GM12878 (cell line): ENCODE measurements around the gene MORC4. TPM values are rescaled to one million over a fixed set of nuclear protein-coding genes. Genes with fewer than 3 reads are reported as not detected.

Experiments
- ATAC-seq: fragments of 200-7000 bp; cut with Tn5 transposase; 3 replicates; pipeline ENCODE4 v1.9.1; 2020; ENCODE audit warnings: mild to moderate bottlenecking, moderate library complexity
- BruUV-seq: library from RNA; stranded (reverse); fragments of 400-500 nt; replicated peaks from 2 replicates; lab custom pipeline; 2021; lab: Mats Ljungman, UMichigan
- CTCF ChIA-PET: fragments of 300-600 bp; sonication (Branson Sonifier 250); formaldehyde crosslinking; extraction: SDS; loops from one replicate; lab custom pipeline; 2021; ENCODE audit warnings: inconsistent platforms; lab: Yijun Ruan, JAX
- POLR2A ChIA-PET: fragments of 350-600 bp; formaldehyde crosslinking; extraction: SDS; loops from one replicate; lab custom pipeline; 2021; ENCODE audit warnings: inconsistent platforms; lab: Charles Lee
- RAD21 ChIA-PET: fragments of 300-600 bp; sonication (Branson Sonifier 250); formaldehyde crosslinking; loops from one replicate; lab custom pipeline; 2023; ENCODE audit warnings: antibody characterized with exemption; ENCODE audit not compliant: unreplicated experiment; lab: Charles Lee
- SMC1A ChIA-PET: fragments of 300-600 bp; sonication (Branson Sonifier 250); formaldehyde crosslinking; loops from one replicate; lab custom pipeline; 2023; ENCODE audit not compliant: unreplicated experiment, uncharacterized antibody; lab: Charles Lee
- DNase-seq: peaks from one replicate; pipeline ENCODE4 v3.0.0-alpha.2; 2011; ENCODE audit warnings: low read depth, low spot score
- FAIRE-seq: peaks from 3 replicates; lab custom pipeline; 2011; peaks lifted over from hg19 to GRCh38; lab: Jason Lieb, UNC
- H2AFZ ChIP-seq: 2 replicates; pipeline ENCODE4 v1.6.0; 2011; ENCODE audit warnings: low read depth, low read length, control low read depth; ENCODE audit not compliant: control insufficient read depth
- H3K27ac ChIP-seq: 2 replicates; pipeline ENCODE4 v1.5.1; 2011; ENCODE audit warnings: control low read depth; ENCODE audit not compliant: control insufficient read depth, insufficient read depth
- H3K27me3 ChIP-seq, 2 experiments: replicated peaks in 1 of 2; 2 replicates each; pipeline versions ENCODE4 v1.6.0 to v1.6.1; 2011; ENCODE audit warnings: low read length in 1 of 2; ENCODE audit not compliant: control insufficient read depth in 2 of 2, insufficient read depth in 2 of 2
- H3K36me3 ChIP-seq, 2 experiments: 2 replicates each; pipeline ENCODE4 v1.5.1; 2011; ENCODE audit warnings: low read length in 1 of 2; ENCODE audit not compliant: control insufficient read depth in 2 of 2, insufficient read depth in 2 of 2
- H3K4me1 ChIP-seq: 2 replicates; pipeline ENCODE4 v1.6.1; 2011; ENCODE audit warnings: mild to moderate bottlenecking, low read length, moderate library complexity, mixed read lengths; ENCODE audit not compliant: control insufficient read depth, insufficient read depth
- H3K4me2 ChIP-seq: 2 replicates; pipeline ENCODE4 v1.6.0; 2011; ENCODE audit warnings: control low read depth; ENCODE audit not compliant: control insufficient read depth, insufficient read depth
- H3K4me3 ChIP-seq: fragments of 200-600 bp; sonication (generic); 2 replicates; pipeline ENCODE4 v1.5.1; 2016
- H3K79me2 ChIP-seq: 2 replicates; pipeline ENCODE4 v1.6.0; 2011; ENCODE audit warnings: low read length; ENCODE audit not compliant: control insufficient read depth, insufficient read depth
- H3K9ac ChIP-seq: 2 replicates; pipeline ENCODE4 v1.8.0; 2011; ENCODE audit warnings: low read length, control low read depth, mixed read lengths; ENCODE audit not compliant: control insufficient read depth, insufficient read depth
- H3K9me3 ChIP-seq: replicated peaks from 3 replicates; pipeline ENCODE4 v1.5.1; 2011; ENCODE audit warnings: mild to moderate bottlenecking, low read length; ENCODE audit not compliant: control insufficient read depth, insufficient read depth
- H4K20me1 ChIP-seq: 2 replicates; pipeline ENCODE4 v1.6.0; 2011; ENCODE audit not compliant: control insufficient read depth, insufficient read depth
- ATF7 ChIP-seq: fragments of 450-650 bp; IDR thresholded peaks from 2 replicates; pipeline ENCODE4 v1.6.1; 2016; ENCODE audit warnings: low read depth, mild to moderate bottlenecking
- CEBPB ChIP-seq, 2 experiments: fragments of 150-350 bp in 1 of 2; IDR thresholded peaks; 2 replicates each; pipeline ENCODE4 v1.6.1; 2012 to 2014; ENCODE audit warnings: low read depth in 2 of 2, low read length in 2 of 2, borderline replicate concordance in 1 of 2, inconsistent platforms in 1 of 2
- FOXK2 ChIP-seq: fragments of 450-650 bp; IDR thresholded peaks from 2 replicates; pipeline ENCODE4 v1.6.1; 2017; ENCODE audit warnings: mild to moderate bottlenecking, moderate library complexity
- IKZF2 ChIP-seq, 2 experiments: fragments of 450-650 bp; IDR thresholded peaks; 2 replicates each; pipeline ENCODE4 v1.6.1; 2017; ENCODE audit warnings: mild to moderate bottlenecking in 2 of 2, moderate library complexity in 2 of 2
- PAX5 ChIP-seq: IDR thresholded peaks from 2 replicates; pipeline ENCODE4 v1.6.1; 2011; ENCODE audit warnings: low read depth, low read length, borderline replicate concordance
- RELA ChIP-seq: fragments of 450-650 bp; IDR thresholded peaks from 2 replicates; pipeline ENCODE4 v1.8.0; 2014; ENCODE audit warnings: borderline replicate concordance; ENCODE audit not compliant: partially characterized antibody
- SIN3A ChIP-seq: IDR thresholded peaks from 2 replicates; pipeline ENCODE4 v1.6.1; 2012; ENCODE audit warnings: low read depth, low read length, improper control_type of control experiment
- STAT1 ChIP-seq: fragments of 450-650 bp; conservative IDR thresholded peaks from 2 replicates; pipeline ENCODE4 v1.6.1; 2014; ENCODE audit warnings: antibody characterized with exemption, mild to moderate bottlenecking
- WGBS: methylation state at CpG from one replicate; pipeline ENCODE4 v1.1.6; 2016; ENCODE audit warnings: low lambda C conversion rate; ENCODE audit not compliant: insufficient replicate concordance, insufficient coverage; ENCODE audit errors: missing lambda C conversion rate; 5-methylcytosine and 5-hydroxymethylcytosine counted together
- in situ Hi-C: fragments of 300-500 bp; cut with MboI; formaldehyde crosslinking; loops from 9 replicates; pipeline ENCODE4 v1.14.3; 2018; ENCODE audit warnings: mixed read lengths
- intact Hi-C: fragments of 100-400 bp; cut with micrococcal nuclease; formaldehyde crosslinking; loops from one replicate; pipeline ENCODE4 v1.14.2; 2022; ENCODE audit not compliant: unreplicated experiment
- polyA plus RNA-seq, 11 experiments: library from polyadenylated mRNA; depleted of rRNA in 4 of 11; unstranded in 6 of 11; stranded (reverse) in 5 of 11; fragments of >200 nt; fragmentation: Nextera tagmentation in 4 of 11; fragmentation: Illumina TruSeq in 1 of 11; extraction: Ambion mirVana in 4 of 11; extraction: Trizol in 1 of 11; gene quantifications; 1 replicate in 1 of 11; 2 replicates in 10 of 11; pipeline versions ENCODE4 v1.2.1 to v1.2.3, GENCODE V29; 2011 to 2016; ENCODE audit warnings: inconsistent platforms in 2 of 11, missing spikeins in 2 of 11, low read depth in 1 of 11
- total RNA-seq, 4 experiments: library from RNA; depleted of rRNA in 3 of 4; stranded (reverse); fragments of >200 nt in 3 of 4; fragmentation: Illumina TruSeq in 1 of 4; extraction: Trizol in 1 of 4; gene quantifications; 2 replicates each; pipeline versions ENCODE4 v1.2.1 to v1.2.3, GENCODE V29; 2013 to 2021
- TF ChIP-seq, protein P1 (sequence below): IDR thresholded peaks from 2 replicates; pipeline ENCODE4 v1.6.1; 2011; ENCODE audit warnings: mild to moderate bottlenecking, low read depth, low read length, moderate library complexity; ENCODE audit not compliant: insufficient replicate concordance
- TF ChIP-seq, protein P2 (sequence below): fragments of 450-650 bp; IDR thresholded peaks from 2 replicates; pipeline ENCODE4 v1.6.1; 2017; ENCODE audit warnings: mild to moderate bottlenecking, moderate library complexity
- TF ChIP-seq, protein P3 (sequence below): IDR thresholded peaks from 2 replicates; pipeline ENCODE4 v1.6.1; 2011; ENCODE audit warnings: low read depth, low read length, improper control_type of control experiment, borderline replicate concordance

Gene MORC4
- total and polyA plus RNA-seq, 10 of the 15 experiments (the other 5 are each of a cell fraction or from before 2014, with no cell fraction given): 0.03 to 0.65 (median 0.26) TPM

DNA sequence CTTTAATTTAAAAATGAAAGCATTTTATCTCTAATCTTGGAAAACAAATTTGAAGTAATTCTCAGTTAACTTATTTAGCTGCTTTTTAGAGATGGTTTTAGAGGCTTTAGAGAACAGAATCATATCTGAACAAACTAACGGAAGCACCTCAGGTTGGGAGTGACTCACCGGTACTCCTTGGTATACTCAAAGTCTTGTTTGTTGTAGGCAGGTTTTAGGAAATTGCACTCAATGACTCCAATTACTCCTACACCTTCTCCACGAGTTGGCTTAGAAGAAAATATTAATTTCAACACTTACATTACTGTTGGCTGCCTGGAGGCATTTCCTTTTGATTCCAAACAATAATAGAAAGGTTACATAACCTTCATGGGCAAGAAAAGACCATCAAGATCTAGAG, 23.6 kb downstream of the MORC4 start:
- ATAC-seq (no peak), FAIRE-seq (no peak), DNase-seq (no peak)
- Histone ChIP-seq H3K9me3 (no peaks in the 10 kb centered on the region), H3K79me2 (no peaks in the 10 kb centered on the region), H3K4me2 (no peak overlapping the region), H4K20me1 (no peaks in the 10 kb centered on the region), H3K36me3 (no peaks in the 10 kb centered on the region), H3K4me3 (no peak overlapping the region), H3K4me1 (no peaks in the 10 kb centered on the region), H3K27me3 (no peaks in the 10 kb centered on the region), H3K27ac (no peak overlapping the region), H3K9ac (no peak overlapping the region), H2AFZ (no peak overlapping the region)
- SMC1A ChIA-PET: no interaction called here
- CTCF ChIA-PET: no interaction called here
- POLR2A ChIA-PET: interaction anchor here (0.6 kb wide), 1 partner anchor 13 kb away, joined by 3 read pairs; no protein-coding TSS in a partner anchor
- in situ Hi-C loops (no loop called here), intact Hi-C loops (no loop called here)
- RAD21 ChIA-PET: no interaction called here
- 65% methylated on average over 3 of the region's 3 CpGs for WGBS
- TF ChIP-seq, protein P1, sequence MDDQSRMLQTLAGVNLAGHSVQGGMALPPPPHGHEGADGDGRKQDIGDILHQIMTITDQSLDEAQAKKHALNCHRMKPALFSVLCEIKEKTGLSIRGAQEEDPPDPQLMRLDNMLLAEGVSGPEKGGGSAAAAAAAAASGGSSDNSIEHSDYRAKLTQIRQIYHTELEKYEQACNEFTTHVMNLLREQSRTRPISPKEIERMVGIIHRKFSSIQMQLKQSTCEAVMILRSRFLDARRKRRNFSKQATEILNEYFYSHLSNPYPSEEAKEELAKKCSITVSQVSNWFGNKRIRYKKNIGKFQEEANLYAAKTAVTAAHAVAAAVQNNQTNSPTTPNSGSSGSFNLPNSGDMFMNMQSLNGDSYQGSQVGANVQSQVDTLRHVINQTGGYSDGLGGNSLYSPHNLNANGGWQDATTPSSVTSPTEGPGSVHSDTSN: no peak
- TF ChIP-seq ATF7 (no peak), PAX5 (no peak)
- BruUV-seq: no TSS peak

DNA sequence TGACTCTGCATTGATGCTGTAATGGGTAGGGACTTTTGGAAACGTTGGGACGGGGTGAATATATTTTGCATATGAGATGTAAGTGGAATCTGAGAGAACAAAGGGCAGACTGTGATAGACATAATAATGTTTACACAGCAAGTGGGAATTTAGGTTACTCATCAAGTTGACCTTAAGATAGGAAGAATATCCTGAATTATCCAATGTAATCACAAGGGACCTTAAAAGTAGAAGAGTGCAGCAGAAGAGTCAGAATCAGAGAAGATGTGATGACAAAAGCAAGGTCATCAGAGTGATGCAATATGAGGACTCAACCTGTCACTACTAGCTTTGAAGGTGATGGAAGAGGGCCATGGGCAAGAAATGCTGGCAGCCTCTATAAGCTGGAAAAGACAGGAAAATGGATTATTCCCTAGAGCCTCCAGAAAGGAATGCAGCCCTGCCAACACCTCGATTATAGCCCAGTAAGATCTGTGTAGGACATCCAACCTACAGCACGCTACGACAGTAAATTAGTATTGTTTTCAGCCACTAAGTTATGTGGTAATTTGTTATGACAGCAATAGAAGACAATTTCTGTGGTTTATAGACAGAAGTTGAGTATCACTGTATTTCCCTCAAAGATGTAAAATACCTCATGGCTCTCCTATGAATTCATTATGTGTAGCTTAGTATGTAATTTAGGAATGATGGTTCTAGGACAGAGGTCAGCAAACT, 26.4 kb downstream of the MORC4 start:
- no peak overlapping the region for H3K9ac ChIP-seq
- TF ChIP-seq, protein P2, sequence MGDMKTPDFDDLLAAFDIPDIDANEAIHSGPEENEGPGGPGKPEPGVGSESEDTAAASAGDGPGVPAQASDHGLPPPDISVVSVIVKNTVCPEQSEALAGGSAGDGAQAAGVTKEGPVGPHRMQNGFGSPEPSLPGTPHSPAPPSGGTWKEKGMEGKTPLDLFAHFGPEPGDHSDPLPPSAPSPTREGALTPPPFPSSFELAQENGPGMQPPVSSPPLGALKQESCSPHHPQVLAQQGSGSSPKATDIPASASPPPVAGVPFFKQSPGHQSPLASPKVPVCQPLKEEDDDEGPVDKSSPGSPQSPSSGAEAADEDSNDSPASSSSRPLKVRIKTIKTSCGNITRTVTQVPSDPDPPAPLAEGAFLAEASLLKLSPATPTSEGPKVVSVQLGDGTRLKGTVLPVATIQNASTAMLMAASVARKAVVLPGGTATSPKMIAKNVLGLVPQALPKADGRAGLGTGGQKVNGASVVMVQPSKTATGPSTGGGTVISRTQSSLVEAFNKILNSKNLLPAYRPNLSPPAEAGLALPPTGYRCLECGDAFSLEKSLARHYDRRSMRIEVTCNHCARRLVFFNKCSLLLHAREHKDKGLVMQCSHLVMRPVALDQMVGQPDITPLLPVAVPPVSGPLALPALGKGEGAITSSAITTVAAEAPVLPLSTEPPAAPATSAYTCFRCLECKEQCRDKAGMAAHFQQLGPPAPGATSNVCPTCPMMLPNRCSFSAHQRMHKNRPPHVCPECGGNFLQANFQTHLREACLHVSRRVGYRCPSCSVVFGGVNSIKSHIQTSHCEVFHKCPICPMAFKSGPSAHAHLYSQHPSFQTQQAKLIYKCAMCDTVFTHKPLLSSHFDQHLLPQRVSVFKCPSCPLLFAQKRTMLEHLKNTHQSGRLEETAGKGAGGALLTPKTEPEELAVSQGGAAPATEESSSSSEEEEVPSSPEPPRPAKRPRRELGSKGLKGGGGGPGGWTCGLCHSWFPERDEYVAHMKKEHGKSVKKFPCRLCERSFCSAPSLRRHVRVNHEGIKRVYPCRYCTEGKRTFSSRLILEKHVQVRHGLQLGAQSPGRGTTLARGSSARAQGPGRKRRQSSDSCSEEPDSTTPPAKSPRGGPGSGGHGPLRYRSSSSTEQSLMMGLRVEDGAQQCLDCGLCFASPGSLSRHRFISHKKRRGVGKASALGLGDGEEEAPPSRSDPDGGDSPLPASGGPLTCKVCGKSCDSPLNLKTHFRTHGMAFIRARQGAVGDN: no peak
- TF ChIP-seq SIN3A (no peak), STAT1 (no peak), IKZF2 (IDR thresholded peaks at IDR 0.05) (no peak), CEBPB (IDR thresholded peaks at IDR 0.05; ENCODE audit: borderline replicate concordance in 1 of 2, low read depth in 2 of 2, low read length in 2 of 2) (no peak), RELA (no peak), FOXK2 (no peak)
- TF ChIP-seq, protein P3, sequence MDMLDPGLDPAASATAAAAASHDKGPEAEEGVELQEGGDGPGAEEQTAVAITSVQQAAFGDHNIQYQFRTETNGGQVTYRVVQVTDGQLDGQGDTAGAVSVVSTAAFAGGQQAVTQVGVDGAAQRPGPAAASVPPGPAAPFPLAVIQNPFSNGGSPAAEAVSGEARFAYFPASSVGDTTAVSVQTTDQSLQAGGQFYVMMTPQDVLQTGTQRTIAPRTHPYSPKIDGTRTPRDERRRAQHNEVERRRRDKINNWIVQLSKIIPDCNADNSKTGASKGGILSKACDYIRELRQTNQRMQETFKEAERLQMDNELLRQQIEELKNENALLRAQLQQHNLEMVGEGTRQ: no peak
- TF ChIP-seq, all 136 proteins: peak for 0
- H2AFZ ChIP-seq: no peak overlapping the region
- CTCF ChIA-PET: no interaction called here
- H3K4me2 ChIP-seq: no peak overlapping the region
- H3K4me1 ChIP-seq: no peaks in the 10 kb centered on the region
- no peak overlapping the region for H3K4me3 ChIP-seq
- SMC1A ChIA-PET: interaction anchor here (0.5 to 1.3 kb wide), 2 partner anchors 8 to 459 kb away, joined by 3 read pairs; no protein-coding TSS in a partner anchor
- POLR2A ChIA-PET: no interaction called here
- intact Hi-C loops (no loop called here), in situ Hi-C loops (no loop called here)
- no peaks in the 10 kb centered on the region for H3K36me3 ChIP-seq
- no peaks in the 10 kb centered on the region for H3K27me3 ChIP-seq
- ATAC-seq: no peak
- no peaks in the 10 kb centered on the region for H3K9me3 ChIP-seq
- H3K27ac ChIP-seq: no peak overlapping the region
- BruUV-seq: no TSS peak
- H3K79me2 ChIP-seq: no peaks in the 10 kb centered on the region
- WGBS: 24% methylated on average over 5 of the region's 5 CpGs
- no peak for FAIRE-seq
- no peaks in the 10 kb centered on the region for H4K20me1 ChIP-seq
- RAD21 ChIA-PET: no interaction called here
- no peak for DNase-seq
